GM18511 (cell line): Measurements from ENCODE around the gene NOS3.
"Not testable (repeated sequence)": the region's sequence is repeated elsewhere in the genome, so short reads cannot be mapped to it uniquely, and the experiment has no call there.

ENCODE experiments used
- ATAC-seq: cut with Tn5 transposase; IDR thresholded peaks from one replicate; pipeline ENCODE4 v1.9.1; 2021; ENCODE audit warnings: mild to moderate bottlenecking, moderate library complexity; ENCODE audit not compliant: unreplicated experiment

Gene NOS3

DNA sequence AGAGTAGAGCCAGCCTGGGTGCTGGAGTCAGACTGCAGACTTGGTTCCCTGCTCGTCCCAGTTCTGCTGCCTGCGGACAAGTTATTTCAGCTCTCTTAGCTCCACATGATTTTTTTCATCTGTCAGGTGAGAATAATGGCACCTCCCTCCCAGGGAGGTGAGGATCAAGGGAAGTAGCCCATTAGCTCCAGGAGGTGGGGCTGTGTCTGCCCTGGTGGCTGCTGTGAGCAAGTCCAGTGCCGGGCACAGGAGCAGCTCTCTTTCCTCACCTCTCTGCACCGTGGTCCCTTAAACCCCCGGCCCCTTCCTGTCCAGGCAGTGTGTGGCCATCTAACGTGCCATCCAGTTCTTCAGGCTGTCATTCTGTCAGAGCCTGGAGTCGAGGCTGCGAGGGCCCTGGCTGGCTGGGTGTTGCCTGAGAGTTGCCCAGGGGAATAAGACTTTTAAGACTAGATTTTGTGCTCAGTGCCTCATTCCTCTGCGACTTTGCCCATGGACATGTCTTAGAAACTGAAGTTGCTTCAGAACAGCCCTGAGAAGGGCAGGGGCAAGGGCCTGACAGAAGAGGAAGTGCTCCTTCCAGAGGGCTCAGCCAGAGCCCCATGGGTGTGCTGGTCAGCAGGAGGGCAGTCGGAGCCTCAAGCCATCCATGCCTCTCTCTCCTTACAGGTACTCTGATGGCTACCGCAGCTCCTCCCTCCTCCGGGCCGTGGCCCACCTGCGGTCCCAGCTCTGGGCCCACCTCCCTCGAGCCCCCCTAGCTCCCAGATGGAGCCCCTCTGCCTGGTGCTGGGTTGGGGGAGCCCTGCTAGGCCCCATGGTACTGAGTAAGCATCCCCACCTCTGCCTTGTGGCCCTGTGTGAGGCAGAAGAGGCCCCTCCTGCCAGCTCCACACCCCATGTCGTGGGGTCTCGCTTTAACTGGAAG, 42.4 kb downstream of the NOS3 start:
- no peak for ATAC-seq

DNA sequence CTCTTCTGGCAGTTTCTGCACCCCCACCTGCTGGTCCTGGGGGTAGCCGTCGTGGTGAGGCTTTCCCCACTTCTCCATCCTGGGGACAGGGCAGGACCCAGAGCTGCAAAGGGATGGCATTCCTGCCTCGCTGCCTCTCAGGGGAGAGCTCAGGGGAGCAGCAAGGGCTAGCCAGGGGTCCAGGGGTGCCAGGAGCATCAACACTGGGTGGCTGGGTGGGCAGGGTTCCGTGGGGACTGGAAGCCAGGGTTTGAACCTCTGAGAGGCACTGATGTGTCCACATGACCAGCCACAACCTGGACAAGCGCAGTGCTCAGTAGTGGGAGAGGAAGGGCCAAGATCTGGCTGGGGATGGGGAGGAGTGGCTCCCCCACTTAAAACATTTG, 43.0 kb downstream of the NOS3 start:
- ATAC-seq, result no peak

DNA sequence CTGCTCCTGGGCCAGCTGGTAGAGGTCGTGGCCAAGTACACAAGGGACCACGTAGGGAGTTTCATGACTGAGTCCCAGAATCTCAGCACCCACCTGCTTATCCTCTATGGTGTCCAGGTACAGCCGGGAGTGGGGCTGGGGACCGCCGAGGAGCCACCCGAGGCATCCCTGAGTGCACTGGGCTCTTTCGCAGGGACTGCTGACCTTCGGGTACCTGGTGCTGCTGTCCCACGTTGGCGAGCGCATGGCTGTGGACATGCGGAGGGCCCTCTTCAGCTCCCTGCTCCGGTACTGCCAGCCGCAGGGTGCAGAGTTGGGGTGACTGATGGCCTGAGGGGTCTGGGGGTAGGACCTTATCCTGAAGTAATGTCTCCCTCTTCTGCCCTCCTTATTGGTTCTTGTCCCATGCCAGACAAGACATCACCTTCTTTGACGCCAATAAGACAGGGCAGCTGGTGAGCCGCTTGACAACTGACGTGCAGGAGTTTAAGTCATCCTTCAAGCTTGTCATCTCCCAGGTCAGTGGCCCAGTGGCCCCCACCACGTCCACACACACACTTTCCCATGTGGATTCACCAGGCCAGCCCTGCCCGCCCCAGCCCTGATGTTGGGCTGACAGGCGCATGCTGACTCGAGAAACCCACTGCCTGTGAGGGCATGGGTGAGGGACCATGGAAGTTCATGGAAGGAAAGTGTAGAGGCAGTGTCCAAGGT, 43.7 kb downstream of the NOS3 start:
- no peak for ATAC-seq

DNA sequence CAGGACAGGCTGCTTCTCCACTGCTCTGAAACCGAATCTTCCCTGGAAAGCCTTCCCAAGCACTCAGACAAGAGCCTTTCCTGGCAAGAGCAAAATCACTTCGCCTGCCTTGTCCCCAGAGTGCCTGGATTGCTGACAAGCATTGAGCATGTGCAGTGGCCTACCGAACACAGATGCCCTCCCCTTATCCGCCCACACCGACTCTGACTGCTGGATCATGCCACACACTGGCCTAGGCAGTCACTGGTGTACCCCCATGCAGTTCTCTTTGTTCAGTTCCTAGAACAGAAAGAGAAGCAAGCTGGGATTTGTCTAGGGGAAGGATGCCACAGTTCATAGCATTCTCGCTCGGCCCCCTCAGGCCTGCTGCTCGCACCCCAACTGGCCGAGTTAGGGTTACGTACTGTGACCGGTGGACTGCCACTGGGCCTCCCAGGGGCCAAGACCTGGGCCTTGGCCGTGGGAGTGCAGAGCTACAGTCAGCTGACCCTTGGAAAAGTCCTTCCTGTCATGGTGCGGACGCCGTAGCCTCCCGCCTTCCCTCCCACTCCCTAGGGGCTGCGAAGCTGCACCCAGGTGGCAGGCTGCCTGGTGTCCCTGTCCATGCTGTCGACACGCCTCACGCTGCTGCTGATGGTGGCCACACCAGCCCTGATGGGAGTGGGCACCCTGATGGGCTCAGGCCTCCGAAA, 44.4 kb downstream of the NOS3 start:
- no peak for ATAC-seq

DNA sequence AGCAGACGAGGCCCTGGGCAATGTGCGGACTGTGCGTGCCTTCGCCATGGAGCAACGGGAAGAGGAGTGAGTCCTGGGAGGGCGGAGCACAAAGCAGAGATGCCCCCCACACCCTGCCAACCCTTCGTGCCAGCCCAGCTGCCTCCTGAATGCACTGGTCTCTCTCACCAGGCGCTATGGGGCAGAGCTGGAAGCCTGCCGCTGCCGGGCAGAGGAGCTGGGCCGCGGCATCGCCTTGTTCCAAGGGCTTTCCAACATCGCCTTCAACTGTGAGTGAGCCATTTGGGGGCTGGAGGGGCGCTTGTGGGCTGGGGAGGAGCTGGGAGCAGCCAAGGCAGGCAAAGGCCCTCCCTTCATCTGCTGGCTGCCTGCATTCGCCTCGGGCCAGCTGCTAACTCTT, 45.1 kb downstream of the NOS3 start:
- ATAC-seq, result no peak

DNA sequence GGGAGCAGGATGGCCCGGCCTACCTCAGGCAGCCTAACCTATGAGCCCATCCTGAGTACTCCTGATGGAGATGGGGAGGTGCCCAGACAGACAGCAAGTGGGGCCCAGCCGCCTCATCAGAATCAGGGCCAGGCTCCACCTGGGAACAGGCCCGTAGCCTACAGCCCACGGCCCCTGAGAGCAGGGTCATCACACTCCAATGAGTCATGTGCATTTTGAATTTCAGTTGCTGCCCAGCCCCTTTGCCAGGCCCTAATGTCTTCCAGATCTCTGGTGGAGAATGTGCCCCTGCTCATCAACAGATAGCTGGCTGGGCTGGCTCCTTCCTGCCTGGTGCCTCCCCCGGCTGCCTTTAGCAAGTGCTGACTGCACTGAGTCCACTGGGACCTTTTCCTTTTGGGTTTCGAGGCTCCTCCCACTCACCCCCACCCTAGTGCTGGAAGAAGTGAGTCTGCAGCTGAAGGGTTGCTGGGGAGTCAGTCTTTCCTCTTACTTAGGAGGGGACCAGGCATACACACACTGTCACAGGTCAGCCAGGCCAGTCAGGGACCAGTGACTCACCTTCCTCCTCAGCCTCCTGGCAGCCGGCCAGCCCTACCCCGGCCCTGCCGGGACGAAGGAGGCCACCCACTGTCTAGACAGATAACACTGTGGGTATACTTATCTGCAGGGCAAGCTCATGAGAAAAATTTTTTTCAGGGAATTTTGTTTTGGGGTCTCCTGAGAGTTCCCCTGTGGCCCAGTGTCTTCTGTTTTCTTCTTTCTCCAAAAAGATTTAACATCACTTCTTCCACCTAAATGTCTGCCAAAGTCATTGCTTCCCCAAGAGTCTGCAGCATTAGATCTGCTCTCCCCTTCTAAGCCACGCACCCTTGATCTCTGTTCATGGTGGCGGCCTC, 48.4 kb downstream of the NOS3 start:
- peak; percentile 75 for ATAC-seq

DNA sequence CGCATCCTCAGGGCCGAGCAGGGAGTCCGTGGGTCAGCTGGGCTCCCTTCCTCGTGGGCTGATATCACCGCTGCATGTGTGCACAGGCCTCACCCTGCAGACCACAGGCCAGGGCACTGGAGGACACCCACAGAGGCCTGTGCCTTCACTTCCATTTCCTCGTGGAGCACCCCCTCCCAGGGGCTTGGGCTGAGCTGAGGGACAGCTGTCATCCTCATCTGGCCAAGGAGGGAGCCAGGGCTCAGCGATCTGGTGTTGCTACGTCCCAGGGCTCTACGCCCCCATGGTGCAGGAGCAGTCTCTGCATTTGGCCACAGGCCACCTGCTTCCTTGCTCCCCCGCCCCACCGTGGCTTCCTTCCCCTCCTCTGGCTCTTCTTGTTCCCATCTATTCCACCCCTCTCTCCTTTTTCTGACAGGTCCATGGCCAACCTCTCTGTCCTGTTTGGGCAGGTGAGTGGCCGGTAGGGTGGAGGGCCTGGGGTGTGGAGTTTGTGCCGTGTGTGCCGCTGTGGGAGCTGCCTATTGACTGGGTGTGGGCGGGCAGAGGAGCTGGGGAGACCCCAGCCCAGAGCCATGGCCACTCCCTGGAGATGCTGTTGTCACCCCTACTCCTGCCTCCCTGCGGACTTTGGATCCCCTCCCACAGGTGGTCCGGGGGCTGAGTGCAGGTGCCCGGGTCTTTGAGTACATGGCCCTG, 49.2 kb downstream of the NOS3 start:
- ATAC-seq, result peak; percentile 10

DNA sequence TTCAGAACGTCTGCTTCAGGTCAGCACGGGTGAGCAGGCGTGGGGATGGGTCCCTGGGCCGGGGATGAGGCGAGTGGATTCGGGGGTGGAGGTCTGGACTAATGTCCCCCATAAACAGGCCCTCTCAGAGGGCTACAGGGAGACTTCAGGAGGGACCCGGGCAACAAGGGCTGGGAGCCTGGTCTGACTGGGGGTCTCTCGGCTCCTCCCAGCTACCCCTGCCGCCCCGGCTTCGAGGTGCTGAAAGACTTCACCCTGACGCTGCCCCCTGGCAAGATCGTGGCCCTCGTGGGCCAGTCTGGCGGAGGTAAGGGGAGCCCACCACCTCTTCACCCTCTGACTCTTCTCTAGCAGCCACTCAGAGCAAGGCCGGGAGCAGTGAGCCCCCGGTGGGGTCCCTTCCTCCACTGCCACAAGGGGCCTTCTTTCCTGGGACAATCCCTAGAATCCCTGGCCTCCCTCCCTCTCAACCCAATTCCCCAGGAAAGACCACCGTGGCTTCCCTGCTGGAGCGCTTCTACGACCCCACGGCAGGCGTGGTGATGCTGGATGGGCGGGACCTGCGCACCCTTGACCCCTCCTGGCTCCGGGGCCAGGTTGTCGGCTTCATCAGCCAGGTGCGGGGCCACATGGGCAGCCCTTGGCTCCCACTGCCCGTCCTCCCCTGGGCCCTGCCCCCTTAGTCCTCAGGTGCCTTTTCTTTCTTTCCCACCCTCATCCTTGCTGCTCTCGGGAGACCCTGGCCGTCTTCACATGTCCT, 50.0 kb downstream of the NOS3 start:
- no peak for ATAC-seq

DNA sequence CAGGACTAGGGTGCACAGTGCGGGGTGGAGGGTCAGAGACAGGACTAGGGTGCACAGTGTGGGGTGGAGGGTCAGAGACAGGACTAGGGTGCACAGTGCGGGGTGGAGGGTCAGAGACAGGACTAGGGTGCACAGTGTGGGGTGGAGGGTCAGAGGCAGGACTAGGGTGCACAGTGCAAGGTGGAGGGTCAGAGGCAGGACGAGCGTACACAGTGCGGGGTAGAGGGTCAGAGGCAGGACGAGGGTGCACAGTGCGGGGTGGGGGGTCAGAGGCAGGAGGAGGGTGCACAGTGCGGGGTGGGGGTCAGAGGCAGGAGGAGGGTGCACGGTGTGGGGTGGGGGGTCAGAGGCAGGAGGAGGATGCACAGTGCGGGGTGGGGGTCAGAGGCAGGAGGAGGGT, 52.6 kb downstream of the NOS3 start:
- not testable (repeated sequence) for ATAC-seq

DNA sequence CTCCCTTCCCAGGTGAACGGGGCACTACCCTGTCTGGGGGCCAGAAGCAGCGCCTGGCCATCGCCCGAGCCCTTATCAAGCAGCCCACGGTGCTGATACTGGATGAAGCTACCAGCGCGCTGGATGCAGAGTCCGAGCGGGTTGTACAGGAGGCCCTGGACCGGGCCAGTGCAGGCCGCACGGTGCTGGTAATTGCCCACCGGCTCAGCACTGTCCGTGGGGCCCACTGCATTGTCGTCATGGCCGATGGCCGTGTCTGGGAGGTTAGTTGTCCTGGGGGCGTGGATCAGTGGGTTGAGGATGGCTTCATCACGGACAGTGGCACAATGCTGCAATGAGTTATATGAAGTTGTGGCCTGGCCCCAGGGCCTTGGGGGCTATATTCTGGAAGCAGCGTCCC, 53.1 kb downstream of the NOS3 start:
- no peak for ATAC-seq

DNA sequence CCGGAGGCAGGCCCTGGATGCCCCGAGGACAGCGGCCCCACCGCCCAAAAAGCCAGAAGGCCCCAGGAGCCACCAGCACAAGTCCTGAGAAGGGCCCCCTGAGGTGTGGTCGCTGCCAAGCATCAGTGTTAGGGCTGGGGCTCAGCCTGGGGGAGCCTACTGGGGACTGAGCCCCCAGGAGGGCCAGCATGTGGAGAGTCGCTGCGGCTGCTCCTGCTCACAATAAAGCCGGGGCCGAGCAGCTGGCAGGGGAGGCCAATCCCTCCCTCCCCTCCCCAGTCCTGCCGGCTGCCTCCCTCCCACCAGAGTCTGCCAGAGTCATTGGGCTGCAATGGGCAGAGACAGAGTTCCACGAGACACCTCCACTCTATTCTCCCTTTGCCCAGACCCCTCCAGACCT, 54.4 kb downstream of the NOS3 start:
- no peak for ATAC-seq

DNA sequence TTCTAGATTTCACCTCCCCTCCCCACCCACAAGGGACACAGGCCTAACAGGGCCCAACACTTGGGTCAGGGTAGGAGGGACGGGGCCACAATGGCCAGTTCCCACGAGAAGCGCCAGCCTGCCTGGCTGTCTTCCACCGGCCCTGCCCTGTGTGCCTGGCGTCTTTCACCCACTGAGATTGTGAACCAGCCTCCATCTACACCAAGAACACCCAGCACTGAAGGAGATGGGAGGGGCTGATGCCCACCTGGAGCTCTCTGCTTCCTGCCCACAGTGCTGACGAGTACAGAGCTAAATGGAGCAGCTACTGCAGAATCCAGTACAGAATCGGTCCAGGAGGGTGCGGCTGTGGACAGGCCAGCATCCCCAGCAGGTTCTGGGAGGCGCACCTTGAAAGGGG, 55.1 kb downstream of the NOS3 start:
- ATAC-seq, result no peak

DNA sequence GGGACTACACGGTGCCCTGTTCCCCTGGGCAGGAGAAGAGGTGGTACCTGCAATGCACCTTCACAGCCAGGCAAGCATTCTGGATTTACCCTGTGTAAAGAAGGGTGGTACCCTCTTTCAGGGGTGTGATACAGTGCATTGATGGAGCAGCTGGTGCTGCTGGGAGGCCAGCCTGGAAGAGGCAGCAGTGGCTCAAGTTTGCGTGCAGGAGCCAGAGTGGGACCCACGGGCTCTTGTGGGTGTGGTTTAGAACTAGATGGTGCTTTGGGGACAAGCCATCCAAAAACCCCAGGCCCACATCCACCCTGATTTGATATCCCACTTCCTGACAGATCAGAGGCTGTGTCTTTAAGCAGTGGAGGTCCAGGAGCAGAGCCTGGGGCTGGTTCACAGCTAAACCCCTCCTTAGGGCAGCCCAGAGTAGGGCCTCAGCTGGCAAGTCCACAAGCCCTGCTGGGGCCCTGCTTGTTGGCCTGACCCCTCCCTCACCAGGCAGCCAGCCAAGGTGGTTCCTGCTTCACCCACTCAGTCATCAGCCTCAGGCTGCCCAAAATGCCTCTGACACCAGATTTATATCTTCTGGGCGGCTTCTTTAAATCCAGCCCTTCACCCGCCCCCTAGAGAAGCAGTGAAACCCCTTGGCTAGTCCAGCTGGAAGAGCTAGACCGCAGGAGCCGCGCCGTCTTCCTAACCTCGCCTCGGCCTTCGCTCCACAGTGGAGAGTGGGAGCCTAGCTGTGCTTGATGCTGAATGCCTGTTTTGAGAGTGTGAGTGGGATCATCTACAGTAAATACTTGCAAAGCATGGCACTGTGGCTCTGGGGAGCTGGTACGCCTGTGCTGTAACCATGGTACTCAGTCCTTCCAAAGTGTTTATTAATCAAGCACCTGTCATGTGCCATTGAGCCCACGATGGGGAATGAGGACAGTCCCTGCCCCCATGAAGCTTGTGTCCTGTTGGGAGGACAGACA, 56.1 kb downstream of the NOS3 start:
- ATAC-seq, result no peak

DNA sequence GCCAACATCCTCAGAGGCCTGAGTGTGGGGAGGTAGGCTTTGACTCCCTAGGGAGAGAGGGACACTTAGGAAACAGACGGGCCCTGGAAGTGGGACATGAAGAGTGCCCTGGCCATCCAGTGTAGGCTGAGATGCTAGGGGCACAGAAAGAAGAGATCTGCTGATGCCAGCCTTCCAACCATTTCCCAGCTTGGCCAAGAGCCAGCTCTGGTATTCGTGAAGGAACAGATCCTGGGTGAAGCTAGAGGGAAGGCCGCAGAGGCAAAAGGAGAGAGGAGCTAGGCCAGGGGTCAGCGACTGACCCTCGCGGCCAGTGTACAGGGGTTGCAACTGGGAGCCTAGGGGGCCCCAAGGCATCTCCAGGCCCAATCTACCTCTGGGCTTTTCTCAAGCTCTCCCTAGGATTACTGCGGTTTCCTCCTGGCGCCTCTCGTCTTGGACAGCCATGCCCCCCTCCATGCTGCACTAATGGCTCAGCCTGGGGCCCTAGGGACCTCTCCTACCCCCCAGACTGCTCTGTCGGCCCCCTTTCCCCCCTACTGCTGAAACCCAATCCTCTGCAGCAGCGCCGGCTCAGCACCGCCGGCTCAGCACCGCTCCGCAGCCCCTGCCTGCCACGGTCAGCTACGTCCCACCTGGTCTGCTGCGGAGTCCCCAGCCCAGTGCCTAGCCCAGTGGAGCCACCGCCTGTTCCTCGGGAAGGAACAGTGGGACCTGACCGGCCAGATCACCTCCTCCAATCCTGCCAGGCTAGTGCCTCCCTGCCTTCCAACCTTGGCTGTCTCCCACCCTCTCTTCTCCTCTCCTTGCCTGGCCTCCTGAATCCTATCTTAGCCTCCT, 57.4 kb downstream of the NOS3 start, which contains the start of gene ASIC3:
ASIC3 (plus strand) TSS at position 556 of the 840 bp plus-strand sequence. CDS start 355 bp downstream, outside the sequence.
- ATAC-seq, result no peak

DNA sequence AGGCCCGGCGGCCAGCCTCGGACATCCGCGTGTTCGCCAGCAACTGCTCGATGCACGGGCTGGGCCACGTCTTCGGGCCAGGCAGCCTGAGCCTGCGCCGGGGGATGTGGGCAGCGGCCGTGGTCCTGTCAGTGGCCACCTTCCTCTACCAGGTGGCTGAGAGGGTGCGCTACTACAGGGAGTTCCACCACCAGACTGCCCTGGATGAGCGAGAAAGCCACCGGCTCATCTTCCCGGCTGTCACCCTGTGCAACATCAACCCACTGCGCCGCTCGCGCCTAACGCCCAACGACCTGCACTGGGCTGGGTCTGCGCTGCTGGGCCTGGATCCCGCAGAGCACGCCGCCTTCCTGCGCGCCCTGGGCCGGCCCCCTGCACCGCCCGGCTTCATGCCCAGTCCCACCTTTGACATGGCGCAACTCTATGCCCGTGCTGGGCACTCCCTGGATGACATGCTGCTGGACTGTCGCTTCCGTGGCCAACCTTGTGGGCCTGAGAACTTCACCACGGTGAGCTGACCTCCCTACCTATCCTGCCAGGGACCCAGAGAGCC, 58.2 kb downstream of the NOS3 start:
- no peak for ATAC-seq

DNA sequence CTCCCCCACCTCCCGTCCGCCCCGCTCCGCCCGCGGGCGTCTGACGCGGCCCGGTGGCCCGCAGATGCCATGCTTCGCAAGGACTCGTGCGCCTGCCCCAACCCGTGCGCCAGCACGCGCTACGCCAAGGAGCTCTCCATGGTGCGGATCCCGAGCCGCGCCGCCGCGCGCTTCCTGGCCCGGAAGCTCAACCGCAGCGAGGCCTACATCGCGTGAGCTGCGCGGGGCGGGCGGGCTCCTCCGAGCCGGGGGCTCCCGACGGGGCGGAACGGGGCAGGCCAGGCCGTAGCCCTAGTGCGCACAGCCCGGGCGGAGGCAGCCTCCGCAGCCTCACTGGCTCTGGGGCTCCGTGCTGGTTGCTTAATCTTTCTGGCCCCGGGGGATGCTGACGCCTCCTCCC, 60.3 kb downstream of the NOS3 start:
- ATAC-seq, result no peak

DNA sequence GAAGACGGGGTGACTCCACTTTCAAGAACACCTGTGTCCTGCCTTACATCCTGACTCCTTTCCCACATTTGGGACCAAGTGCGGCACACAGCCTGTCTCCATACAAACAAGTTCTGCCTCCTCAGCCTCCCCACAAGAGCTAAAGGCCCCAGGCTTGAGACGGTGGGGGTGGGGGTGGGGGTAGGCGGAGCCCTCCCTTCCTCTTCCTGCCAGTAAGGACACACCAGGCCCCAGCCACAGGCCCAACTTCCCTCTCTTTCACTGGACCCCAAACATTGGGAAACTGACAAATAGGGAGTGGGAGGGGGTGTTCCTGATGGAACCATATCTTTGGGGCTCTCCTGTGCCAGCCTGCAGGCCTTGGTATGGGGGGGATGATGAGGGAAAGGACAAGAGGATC, 62.3 kb downstream of the NOS3 start:
- no peak for ATAC-seq
